WTC11 (cell line): ENCODE measurements around the gene ZP3. TPM values are rescaled to one million over a fixed set of nuclear protein-coding genes. Genes with fewer than 3 reads are reported as not detected.
A peak's percentile ranks its signal among the peaks of the same experiment; 100 is the strongest.

Experiments
- ATAC-seq: fragments of 200-7000 bp; cut with Tn5 transposase; 2 replicates; pipeline ENCODE4 v1.10.0; 2021; ENCODE audit warnings: mild to moderate bottlenecking, moderate library complexity
- CTCF ChIA-PET: fragments of 300-600 bp; sonication (Branson Sonifier 250); formaldehyde crosslinking; loops from one replicate; lab custom pipeline; 2021; ENCODE audit warnings: antibody characterized with exemption; lab: Charles Lee
- POLR2A ChIA-PET: fragments of 350-600 bp; sonication (Branson Sonifier 250); formaldehyde crosslinking; loops from one replicate; lab custom pipeline; 2021; ENCODE audit warnings: antibody characterized with exemption; lab: Charles Lee
- DNase-seq: peaks from one replicate; pipeline ENCODE4 v3.0.0; 2021; ENCODE audit warnings: low spot score
- H3K27ac Mint-ChIP-seq: 2 replicates; pipeline ENCODE4 v1.8.0; 2021; ENCODE audit warnings: mixed read lengths
- H3K27me3 Mint-ChIP-seq: 2 replicates; pipeline ENCODE4 v1.8.0; 2021; ENCODE audit warnings: low read depth, mild to moderate bottlenecking, moderate library complexity, mixed read lengths
- H3K36me3 Mint-ChIP-seq: 2 replicates; pipeline ENCODE4 v1.8.0; 2021; ENCODE audit warnings: mixed read lengths
- H3K4me1 Mint-ChIP-seq: 2 replicates; pipeline ENCODE4 v1.8.0; 2022; ENCODE audit warnings: mixed read lengths
- H3K4me3 Mint-ChIP-seq: 2 replicates; pipeline ENCODE4 v1.8.0; 2021; ENCODE audit warnings: mild to moderate bottlenecking, moderate library complexity, mixed read lengths
- H3K9me3 Mint-ChIP-seq: 2 replicates; pipeline ENCODE4 v1.8.0; 2021; ENCODE audit warnings: mixed read lengths
- ESRRA ChIP-seq: sonication (generic); formaldehyde crosslinking; IDR thresholded peaks from 2 replicates; pipeline ENCODE4 v1.8.1; 2022; ENCODE audit warnings: mild to moderate bottlenecking, missing genetic modification reagents, borderline replicate concordance
- FOXP1 ChIP-seq: sonication (generic); formaldehyde crosslinking; IDR thresholded peaks from 2 replicates; pipeline ENCODE4 v1.8.0; 2022; ENCODE audit warnings: missing genetic modification reagents, mild to moderate bottlenecking, moderate library complexity, borderline replicate concordance
- IRF2 ChIP-seq: sonication (generic); formaldehyde crosslinking; IDR thresholded peaks from 2 replicates; pipeline ENCODE4 v1.8.0; 2022; ENCODE audit warnings: low read depth, missing genetic modification reagents, borderline replicate concordance
- JAZF1 ChIP-seq: fragments of 250-450 bp; sonication (Bioruptor Pico); IDR thresholded peaks from 2 replicates; pipeline ENCODE4 v1.9.0; 2021; ENCODE audit warnings: moderate library complexity, mild to moderate bottlenecking, inconsistent platforms
- PRRX2 ChIP-seq: fragments of 250-450 bp; sonication (Bioruptor Pico); IDR thresholded peaks from 2 replicates; pipeline ENCODE4 v1.8.0; 2021; ENCODE audit warnings: mild to moderate bottlenecking
- SMAD4 ChIP-seq: sonication (generic); formaldehyde crosslinking; IDR thresholded peaks from 2 replicates; pipeline ENCODE4 v1.8.0; 2022; ENCODE audit warnings: mild to moderate bottlenecking, missing genetic modification reagents
- SOX15 ChIP-seq: fragments of 250-450 bp; sonication (Bioruptor Pico); IDR thresholded peaks from 2 replicates; pipeline ENCODE4 v1.9.0; 2021; ENCODE audit warnings: mild to moderate bottlenecking
- ZNF263 ChIP-seq: sonication (generic); formaldehyde crosslinking; IDR thresholded peaks from 2 replicates; pipeline ENCODE4 v1.8.1; 2022; ENCODE audit warnings: low read depth, mild to moderate bottlenecking, moderate library complexity, missing genetic modification reagents
- ZNF396 ChIP-seq: fragments of 250-450 bp; sonication (Bioruptor Pico); IDR thresholded peaks from 2 replicates; pipeline ENCODE4 v1.8.0; 2021; ENCODE audit warnings: mild to moderate bottlenecking, moderate library complexity, borderline replicate concordance
- ZNF416 ChIP-seq: fragments of 250-450 bp; sonication (Bioruptor Pico); IDR thresholded peaks from 2 replicates; pipeline ENCODE4 v1.9.0; 2021; ENCODE audit warnings: mild to moderate bottlenecking, inconsistent platforms
- total RNA-seq: library from RNA; stranded (reverse); gene quantifications from 3 replicates; pipeline ENCODE4 v1.2.3, GENCODE V29; 2021
- TF ChIP-seq, protein P1 (sequence below): fragments of 250-450 bp; sonication (Bioruptor Pico); IDR thresholded peaks from 2 replicates; pipeline ENCODE4 v1.9.0; 2021; ENCODE audit warnings: mild to moderate bottlenecking, borderline replicate concordance
- TF ChIP-seq, protein P2 (sequence below): sonication (generic); formaldehyde crosslinking; IDR thresholded peaks from 2 replicates; pipeline ENCODE4 v1.8.1; 2023; ENCODE audit warnings: mild to moderate bottlenecking, missing genetic modification reagents, moderate library complexity
- TF ChIP-seq, protein P3 (sequence below): sonication (generic); formaldehyde crosslinking; IDR thresholded peaks from 2 replicates; pipeline ENCODE4 v1.8.0; 2022; ENCODE audit warnings: mild to moderate bottlenecking, missing genetic modification reagents
- TF ChIP-seq, protein P4 (sequence below): sonication (generic); formaldehyde crosslinking; IDR thresholded peaks from 2 replicates; pipeline ENCODE4 v1.8.1; 2022; ENCODE audit warnings: mild to moderate bottlenecking, moderate library complexity, missing genetic modification reagents
- TF ChIP-seq, protein P5 (sequence below): sonication (generic); formaldehyde crosslinking; IDR thresholded peaks from 2 replicates; pipeline ENCODE4 v1.8.0; 2022; ENCODE audit warnings: mild to moderate bottlenecking, missing genetic modification reagents
- TF ChIP-seq, protein P6 (sequence below): sonication (generic); formaldehyde crosslinking; IDR thresholded peaks from 2 replicates; pipeline ENCODE4 v1.8.0; 2023; ENCODE audit warnings: missing genetic modification reagents
- TF ChIP-seq, protein P7 (sequence below): sonication (generic); formaldehyde crosslinking; IDR thresholded peaks from 2 replicates; pipeline ENCODE4 v1.8.0; 2022; ENCODE audit warnings: missing genetic modification reagents

ZP3 gene
- total RNA-seq, 1 experiment from 2014 or later, result 1.8 TPM

DNA sequence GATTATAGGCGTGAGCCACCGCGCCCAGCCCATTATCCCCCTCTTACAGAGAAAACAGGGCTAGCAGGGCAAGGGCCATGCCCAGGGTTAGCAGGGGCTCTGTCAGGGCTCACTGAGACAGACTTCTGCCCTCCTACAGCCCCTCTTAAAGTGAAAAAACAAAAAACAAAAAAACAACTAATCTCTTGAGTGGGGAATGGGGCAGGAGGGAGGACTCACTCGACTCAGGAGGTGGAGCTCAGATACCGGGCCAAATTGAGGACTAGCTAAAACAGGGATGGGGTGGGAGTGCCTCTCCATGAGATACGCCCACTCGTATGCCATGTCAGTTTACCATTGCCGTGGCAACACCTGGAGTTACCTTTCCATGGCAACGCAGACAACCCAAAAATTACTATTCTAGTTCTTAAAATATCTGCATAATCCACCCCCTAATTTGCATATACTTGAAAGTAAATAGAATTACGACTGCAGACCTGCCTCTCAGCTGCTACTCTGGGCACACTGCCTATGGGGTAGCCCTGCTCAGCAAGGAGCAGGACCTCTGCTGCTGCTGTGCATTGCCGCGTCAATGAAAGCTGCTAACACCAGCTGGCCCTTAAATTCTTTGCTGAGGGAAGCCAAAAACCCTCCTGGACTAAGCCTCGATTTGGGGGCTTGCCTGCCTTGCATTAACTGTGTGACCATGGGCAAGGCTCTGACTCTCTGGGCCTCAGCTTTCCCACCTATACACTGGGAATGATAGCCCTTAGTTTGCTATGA, 28.6 kb upstream of the ZP3 start:
- no peak overlapping the region for H3K4me3 Mint-ChIP-seq
- CTCF ChIA-PET, result no interaction called here
- peak; percentile 62 for DNase-seq

DNA sequence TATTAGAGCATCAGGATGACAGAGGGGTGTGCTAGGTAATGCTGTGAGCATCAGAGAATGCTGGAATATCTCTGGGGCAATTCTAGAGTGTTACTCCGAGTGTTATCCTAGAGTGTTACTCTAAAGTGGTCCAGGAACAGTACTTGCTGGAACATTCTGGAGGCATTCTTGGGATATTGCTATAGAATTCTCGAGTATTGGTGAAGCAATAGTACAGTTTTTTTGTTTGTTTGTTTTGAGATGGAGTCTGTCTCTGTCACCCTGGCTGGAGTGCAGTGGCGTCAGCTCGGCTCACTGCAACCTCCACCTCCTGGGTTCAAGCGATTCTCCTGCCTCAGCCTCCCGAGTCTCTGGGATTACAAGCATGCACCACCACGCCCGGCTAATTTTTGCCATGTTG, 27.9 kb upstream of the ZP3 start:
- peaks cover 10% of the 10 kb centered on the region for H3K27me3 Mint-ChIP-seq
- ChIA-PET CTCF (no interaction called here), POLR2A (interaction anchor here (1.1 to 1.2 kb wide), 2 partner anchors 11 to 37 kb away, joined by 4 read pairs; no protein-coding TSS in a partner anchor)
- H3K4me3 Mint-ChIP-seq, result no peak overlapping the region; the same call in 1 of the 2 replicates
- DNase-seq, result no peak
- no peak overlapping the region for H3K27ac Mint-ChIP-seq
- ATAC-seq, result no peak
- peaks cover 34% of the 10 kb centered on the region for H3K4me1 Mint-ChIP-seq
- no peaks in the 10 kb centered on the region for H3K9me3 Mint-ChIP-seq
- H3K36me3 Mint-ChIP-seq, result no peaks in the 10 kb centered on the region
- TF ChIP-seq SOX15, result no peak
- TF ChIP-seq, protein P1, sequence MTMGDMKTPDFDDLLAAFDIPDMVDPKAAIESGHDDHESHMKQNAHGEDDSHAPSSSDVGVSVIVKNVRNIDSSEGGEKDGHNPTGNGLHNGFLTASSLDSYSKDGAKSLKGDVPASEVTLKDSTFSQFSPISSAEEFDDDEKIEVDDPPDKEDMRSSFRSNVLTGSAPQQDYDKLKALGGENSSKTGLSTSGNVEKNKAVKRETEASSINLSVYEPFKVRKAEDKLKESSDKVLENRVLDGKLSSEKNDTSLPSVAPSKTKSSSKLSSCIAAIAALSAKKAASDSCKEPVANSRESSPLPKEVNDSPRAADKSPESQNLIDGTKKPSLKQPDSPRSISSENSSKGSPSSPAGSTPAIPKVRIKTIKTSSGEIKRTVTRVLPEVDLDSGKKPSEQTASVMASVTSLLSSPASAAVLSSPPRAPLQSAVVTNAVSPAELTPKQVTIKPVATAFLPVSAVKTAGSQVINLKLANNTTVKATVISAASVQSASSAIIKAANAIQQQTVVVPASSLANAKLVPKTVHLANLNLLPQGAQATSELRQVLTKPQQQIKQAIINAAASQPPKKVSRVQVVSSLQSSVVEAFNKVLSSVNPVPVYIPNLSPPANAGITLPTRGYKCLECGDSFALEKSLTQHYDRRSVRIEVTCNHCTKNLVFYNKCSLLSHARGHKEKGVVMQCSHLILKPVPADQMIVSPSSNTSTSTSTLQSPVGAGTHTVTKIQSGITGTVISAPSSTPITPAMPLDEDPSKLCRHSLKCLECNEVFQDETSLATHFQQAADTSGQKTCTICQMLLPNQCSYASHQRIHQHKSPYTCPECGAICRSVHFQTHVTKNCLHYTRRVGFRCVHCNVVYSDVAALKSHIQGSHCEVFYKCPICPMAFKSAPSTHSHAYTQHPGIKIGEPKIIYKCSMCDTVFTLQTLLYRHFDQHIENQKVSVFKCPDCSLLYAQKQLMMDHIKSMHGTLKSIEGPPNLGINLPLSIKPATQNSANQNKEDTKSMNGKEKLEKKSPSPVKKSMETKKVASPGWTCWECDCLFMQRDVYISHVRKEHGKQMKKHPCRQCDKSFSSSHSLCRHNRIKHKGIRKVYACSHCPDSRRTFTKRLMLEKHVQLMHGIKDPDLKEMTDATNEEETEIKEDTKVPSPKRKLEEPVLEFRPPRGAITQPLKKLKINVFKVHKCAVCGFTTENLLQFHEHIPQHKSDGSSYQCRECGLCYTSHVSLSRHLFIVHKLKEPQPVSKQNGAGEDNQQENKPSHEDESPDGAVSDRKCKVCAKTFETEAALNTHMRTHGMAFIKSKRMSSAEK (CRISPR knock-in tag), result no peak
- no peak for TF ChIP-seq IRF2 (CRISPR knock-in tag)
- TF ChIP-seq, protein P2, sequence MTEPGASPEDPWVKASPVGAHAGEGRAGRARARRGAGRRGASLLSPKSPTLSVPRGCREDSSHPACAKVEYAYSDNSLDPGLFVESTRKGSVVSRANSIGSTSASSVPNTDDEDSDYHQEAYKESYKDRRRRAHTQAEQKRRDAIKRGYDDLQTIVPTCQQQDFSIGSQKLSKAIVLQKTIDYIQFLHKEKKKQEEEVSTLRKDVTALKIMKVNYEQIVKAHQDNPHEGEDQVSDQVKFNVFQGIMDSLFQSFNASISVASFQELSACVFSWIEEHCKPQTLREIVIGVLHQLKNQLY, result no peak
- TF ChIP-seq SMAD4 (CRISPR knock-in tag), result no peak
- TF ChIP-seq FOXP1 (CRISPR knock-in tag), result no peak
- TF ChIP-seq, protein P3, sequence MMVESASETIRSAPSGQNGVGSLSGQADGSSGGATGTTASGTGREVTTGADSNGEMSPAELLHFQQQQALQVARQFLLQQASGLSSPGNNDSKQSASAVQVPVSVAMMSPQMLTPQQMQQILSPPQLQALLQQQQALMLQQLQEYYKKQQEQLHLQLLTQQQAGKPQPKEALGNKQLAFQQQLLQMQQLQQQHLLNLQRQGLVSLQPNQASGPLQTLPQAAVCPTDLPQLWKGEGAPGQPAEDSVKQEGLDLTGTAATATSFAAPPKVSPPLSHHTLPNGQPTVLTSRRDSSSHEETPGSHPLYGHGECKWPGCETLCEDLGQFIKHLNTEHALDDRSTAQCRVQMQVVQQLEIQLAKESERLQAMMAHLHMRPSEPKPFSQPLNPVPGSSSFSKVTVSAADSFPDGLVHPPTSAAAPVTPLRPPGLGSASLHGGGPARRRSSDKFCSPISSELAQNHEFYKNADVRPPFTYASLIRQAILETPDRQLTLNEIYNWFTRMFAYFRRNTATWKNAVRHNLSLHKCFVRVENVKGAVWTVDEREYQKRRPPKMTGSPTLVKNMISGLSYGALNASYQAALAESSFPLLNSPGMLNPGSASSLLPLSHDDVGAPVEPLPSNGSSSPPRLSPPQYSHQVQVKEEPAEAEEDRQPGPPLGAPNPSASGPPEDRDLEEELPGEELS (CRISPR knock-in tag), result no peak
- no peak for TF ChIP-seq ESRRA (CRISPR knock-in tag)
- TF ChIP-seq, protein P4, sequence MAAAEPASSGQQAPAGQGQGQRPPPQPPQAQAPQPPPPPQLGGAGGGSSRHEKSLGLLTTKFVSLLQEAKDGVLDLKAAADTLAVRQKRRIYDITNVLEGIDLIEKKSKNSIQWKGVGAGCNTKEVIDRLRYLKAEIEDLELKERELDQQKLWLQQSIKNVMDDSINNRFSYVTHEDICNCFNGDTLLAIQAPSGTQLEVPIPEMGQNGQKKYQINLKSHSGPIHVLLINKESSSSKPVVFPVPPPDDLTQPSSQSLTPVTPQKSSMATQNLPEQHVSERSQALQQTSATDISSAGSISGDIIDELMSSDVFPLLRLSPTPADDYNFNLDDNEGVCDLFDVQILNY (CRISPR knock-in tag), result no peak
- TF ChIP-seq, protein P5, sequence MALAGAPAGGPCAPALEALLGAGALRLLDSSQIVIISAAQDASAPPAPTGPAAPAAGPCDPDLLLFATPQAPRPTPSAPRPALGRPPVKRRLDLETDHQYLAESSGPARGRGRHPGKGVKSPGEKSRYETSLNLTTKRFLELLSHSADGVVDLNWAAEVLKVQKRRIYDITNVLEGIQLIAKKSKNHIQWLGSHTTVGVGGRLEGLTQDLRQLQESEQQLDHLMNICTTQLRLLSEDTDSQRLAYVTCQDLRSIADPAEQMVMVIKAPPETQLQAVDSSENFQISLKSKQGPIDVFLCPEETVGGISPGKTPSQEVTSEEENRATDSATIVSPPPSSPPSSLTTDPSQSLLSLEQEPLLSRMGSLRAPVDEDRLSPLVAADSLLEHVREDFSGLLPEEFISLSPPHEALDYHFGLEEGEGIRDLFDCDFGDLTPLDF (CRISPR knock-in tag), result no peak
- TF ChIP-seq ZNF396 (CRISPR knock-in tag), result no peak
- no peak for TF ChIP-seq JAZF1 (CRISPR knock-in tag)
- TF ChIP-seq ZNF416 (CRISPR knock-in tag), result no peak

More for the DNA sequence above, 28.6 kb upstream of the ZP3 start:
- Mint-ChIP-seq H3K4me1 (peaks cover 34% of the 10 kb centered on the region), H3K36me3 (no peaks in the 10 kb centered on the region), H3K9me3 (no peaks in the 10 kb centered on the region), H3K27me3 (peaks cover 10% of the 10 kb centered on the region), H3K27ac (no peak overlapping the region)
- TF ChIP-seq ZNF263 (CRISPR knock-in tag) (peak; percentile 72; the same call in 1 of the 2 replicates), ZNF396 (CRISPR knock-in tag) (no peak), PRRX2 (CRISPR knock-in tag) (no peak)
- TF ChIP-seq, protein P6, sequence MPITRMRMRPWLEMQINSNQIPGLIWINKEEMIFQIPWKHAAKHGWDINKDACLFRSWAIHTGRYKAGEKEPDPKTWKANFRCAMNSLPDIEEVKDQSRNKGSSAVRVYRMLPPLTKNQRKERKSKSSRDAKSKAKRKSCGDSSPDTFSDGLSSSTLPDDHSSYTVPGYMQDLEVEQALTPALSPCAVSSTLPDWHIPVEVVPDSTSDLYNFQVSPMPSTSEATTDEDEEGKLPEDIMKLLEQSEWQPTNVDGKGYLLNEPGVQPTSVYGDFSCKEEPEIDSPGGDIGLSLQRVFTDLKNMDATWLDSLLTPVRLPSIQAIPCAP (CRISPR knock-in tag), result no peak
- TF ChIP-seq, protein P7, sequence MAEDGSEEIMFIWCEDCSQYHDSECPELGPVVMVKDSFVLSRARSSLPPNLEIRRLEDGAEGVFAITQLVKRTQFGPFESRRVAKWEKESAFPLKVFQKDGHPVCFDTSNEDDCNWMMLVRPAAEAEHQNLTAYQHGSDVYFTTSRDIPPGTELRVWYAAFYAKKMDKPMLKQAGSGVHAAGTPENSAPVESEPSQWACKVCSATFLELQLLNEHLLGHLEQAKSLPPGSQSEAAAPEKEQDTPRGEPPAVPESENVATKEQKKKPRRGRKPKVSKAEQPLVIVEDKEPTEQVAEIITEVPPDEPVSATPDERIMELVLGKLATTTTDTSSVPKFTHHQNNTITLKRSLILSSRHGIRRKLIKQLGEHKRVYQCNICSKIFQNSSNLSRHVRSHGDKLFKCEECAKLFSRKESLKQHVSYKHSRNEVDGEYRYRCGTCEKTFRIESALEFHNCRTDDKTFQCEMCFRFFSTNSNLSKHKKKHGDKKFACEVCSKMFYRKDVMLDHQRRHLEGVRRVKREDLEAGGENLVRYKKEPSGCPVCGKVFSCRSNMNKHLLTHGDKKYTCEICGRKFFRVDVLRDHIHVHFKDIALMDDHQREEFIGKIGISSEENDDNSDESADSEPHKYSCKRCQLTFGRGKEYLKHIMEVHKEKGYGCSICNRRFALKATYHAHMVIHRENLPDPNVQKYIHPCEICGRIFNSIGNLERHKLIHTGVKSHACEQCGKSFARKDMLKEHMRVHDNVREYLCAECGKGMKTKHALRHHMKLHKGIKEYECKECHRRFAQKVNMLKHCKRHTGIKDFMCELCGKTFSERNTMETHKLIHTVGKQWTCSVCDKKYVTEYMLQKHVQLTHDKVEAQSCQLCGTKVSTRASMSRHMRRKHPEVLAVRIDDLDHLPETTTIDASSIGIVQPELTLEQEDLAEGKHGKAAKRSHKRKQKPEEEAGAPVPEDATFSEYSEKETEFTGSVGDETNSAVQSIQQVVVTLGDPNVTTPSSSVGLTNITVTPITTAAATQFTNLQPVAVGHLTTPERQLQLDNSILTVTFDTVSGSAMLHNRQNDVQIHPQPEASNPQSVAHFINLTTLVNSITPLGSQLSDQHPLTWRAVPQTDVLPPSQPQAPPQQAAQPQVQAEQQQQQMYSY (CRISPR knock-in tag), result no peak
- POLR2A ChIA-PET, result interaction anchor here (1.1 to 1.2 kb wide), 2 partner anchors 12 to 37 kb away, joined by 4 read pairs; no protein-coding TSS in a partner anchor
- ATAC-seq, result peak; percentile 35
